ENCODE results near the gene TNIP1.

DNA sequence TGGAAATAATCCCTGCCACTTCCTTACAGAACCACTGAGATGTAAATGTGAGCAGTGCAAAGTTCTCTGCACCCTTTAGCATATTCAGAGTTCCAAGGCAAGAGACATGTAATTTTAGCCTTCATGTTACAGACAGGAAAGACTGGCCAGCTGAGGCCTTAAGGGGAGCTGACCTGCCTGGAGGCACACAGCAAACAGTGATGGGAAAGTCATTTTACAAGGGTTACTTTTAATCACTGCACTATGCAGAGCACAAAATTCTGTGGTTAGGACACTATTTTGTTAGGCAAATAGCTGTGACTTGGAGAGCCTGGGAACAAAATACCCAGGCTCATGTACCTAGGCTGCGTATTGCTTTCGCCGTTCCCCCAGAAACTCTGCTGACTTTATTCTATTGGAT is 30.2 kb upstream of the TNIP1 start:
- no peak for TF ChIP-seq FOXS1 (CRISPR knock-in tag; IDR thresholded peaks at IDR 0.05)
- TF ChIP-seq, protein P1, sequence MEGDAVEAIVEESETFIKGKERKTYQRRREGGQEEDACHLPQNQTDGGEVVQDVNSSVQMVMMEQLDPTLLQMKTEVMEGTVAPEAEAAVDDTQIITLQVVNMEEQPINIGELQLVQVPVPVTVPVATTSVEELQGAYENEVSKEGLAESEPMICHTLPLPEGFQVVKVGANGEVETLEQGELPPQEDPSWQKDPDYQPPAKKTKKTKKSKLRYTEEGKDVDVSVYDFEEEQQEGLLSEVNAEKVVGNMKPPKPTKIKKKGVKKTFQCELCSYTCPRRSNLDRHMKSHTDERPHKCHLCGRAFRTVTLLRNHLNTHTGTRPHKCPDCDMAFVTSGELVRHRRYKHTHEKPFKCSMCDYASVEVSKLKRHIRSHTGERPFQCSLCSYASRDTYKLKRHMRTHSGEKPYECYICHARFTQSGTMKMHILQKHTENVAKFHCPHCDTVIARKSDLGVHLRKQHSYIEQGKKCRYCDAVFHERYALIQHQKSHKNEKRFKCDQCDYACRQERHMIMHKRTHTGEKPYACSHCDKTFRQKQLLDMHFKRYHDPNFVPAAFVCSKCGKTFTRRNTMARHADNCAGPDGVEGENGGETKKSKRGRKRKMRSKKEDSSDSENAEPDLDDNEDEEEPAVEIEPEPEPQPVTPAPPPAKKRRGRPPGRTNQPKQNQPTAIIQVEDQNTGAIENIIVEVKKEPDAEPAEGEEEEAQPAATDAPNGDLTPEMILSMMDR (IDR thresholded peaks at IDR 0.05): no peak
- TF ChIP-seq, protein P2, sequence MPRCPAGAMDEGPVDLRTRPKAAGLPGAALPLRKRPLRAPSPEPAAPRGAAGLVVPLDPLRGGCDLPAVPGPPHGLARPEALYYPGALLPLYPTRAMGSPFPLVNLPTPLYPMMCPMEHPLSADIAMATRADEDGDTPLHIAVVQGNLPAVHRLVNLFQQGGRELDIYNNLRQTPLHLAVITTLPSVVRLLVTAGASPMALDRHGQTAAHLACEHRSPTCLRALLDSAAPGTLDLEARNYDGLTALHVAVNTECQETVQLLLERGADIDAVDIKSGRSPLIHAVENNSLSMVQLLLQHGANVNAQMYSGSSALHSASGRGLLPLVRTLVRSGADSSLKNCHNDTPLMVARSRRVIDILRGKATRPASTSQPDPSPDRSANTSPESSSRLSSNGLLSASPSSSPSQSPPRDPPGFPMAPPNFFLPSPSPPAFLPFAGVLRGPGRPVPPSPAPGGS (IDR thresholded peaks at IDR 0.05): no peak
- TF ChIP-seq NFE2L2 (conservative IDR thresholded peaks at IDR 0.05; ENCODE audit: low read length): no peak

Measured in A549 (cell line).